Fibroblast of peridontal ligament (primary cell): ENCODE measurements around the gene FOXO6.

ENCODE experiments used
- DNase-seq: peaks from one replicate; pipeline ENCODE4 v3.0.0-alpha.2; 2010; ENCODE audit errors: extremely low read depth

FOXO6 gene

DNA sequence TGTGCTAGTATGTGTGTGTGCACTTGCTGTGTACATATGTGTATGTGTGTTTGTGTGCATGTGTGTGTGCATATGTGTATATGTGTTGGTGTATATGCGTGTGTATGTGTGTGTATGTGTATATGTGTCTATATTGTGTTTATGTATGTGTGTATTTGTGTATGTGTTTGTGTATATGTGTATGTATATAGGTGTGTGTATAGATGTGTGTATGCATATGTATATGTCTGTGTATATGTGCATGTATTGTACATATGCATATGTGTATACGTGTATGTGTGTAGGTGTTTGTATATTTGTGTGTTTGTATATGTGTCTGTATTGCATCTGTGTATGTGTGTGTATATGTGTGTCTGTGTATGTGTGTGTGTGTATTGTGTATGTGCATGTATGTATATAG is 64.1 kb downstream of the FOXO6 start:
- DNase-seq = no peak

DNA sequence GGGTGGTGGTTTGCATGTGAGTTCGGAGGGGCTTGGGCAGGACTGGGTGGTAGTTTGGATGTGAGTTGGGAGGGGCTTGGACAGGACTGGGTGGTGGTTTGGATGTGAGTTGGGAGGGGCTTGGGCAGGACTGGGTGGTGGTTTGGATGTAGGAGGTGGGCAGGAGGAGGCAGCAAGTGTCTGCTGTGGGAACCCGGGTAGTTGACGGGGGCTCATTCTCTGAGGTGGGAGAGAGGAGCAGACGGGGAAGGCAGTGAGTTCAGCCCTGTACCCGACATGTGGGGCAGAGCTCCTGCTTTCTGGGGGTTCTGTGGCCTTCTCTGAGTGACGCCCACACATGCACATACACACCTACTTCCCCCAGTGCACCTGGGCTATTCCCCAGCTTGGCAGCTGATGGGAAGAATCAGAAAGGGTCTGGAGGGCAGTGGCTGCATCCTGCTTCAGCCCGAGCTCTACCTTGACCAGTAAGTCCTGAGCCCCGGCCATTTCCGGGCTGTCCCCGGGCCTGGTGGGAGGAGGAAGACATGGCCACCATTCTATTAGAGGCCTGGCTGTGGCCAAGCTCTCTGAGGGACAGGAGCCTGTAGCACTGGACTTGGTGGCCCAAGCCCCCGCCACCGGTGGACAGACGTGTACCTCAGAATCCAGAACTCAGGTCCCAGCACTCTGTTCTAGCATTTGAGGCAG is 65.1 kb downstream of the FOXO6 start:
- DNase-seq = no peak

DNA sequence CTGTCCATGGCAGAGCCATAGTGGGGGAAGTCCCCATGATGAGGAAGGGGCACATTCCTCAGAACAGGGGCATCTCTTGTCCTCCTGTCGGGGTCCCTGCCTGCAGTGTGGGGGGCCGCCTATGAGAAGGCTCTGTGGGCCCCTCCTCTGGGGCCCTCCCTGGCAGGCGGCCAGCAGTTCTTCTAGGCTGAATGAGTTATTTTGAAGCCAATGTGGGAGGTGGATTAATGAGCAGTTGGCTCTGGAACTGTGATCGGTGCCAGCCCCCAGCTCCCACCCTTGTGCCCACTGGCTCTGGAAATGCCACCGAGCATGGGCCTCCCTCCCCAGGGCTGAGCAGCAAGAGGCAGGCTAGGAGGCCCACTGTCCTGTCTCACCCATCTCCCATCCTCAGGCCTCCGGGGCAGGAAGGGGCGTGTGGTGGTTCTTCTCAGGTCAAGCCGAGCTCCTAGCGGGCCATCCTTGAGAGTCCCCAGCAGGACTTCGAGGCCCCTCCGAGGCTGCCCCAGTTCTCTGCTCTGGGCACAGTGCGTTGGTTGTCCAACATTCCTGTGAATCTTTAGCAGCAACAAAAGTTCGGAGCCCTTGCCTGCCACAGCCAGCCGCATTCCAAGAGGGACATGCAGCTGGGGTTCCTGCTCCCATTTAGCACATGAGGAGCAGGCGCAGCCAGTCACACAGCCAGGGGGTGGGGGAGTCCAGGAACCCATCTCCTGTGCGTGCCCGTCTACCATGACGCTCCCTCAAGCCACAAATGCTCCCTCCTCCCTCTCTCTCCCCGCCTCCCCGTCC is 66.1 kb downstream of the FOXO6 start:
- no peak for DNase-seq

DNA sequence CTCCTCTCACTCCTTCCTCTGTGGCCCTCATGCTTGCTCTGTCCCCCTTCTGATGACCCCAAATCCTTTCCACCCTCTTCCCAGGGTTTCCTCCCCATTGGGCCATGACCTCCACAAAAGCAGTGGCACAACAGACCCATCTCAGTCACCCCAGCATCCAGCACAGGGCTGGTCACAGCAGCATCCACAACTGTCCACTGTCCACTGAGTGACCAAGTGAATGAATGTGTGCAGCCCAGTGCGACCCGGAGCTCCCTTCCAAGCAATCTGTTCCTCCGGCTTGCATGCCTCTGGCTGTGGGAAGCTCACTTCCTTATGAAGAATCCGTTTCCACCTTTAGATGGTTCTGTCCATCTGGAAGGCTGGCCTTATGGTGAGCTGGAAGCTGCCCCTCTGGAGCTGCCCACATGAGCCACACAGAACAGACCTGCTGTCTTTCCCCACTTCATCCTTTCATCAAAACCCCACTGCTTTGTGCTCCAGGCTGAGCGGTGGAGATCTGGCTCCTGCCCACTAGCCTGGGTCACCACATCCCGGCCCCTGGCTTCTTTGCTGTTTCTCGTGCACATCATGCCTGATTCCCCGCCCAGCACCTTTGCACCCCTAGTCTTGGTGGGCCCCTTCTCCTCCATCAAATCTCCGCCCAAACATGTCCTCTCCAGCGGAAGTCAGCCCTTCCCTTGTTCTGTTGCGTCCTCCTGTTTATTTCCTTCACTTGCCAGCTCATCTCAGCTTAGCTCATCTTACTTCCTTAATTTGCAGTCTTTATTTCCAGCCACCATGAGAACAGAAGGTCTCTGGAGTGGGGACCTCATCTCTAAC is 66.9 kb downstream of the FOXO6 start:
- no peak for DNase-seq

DNA sequence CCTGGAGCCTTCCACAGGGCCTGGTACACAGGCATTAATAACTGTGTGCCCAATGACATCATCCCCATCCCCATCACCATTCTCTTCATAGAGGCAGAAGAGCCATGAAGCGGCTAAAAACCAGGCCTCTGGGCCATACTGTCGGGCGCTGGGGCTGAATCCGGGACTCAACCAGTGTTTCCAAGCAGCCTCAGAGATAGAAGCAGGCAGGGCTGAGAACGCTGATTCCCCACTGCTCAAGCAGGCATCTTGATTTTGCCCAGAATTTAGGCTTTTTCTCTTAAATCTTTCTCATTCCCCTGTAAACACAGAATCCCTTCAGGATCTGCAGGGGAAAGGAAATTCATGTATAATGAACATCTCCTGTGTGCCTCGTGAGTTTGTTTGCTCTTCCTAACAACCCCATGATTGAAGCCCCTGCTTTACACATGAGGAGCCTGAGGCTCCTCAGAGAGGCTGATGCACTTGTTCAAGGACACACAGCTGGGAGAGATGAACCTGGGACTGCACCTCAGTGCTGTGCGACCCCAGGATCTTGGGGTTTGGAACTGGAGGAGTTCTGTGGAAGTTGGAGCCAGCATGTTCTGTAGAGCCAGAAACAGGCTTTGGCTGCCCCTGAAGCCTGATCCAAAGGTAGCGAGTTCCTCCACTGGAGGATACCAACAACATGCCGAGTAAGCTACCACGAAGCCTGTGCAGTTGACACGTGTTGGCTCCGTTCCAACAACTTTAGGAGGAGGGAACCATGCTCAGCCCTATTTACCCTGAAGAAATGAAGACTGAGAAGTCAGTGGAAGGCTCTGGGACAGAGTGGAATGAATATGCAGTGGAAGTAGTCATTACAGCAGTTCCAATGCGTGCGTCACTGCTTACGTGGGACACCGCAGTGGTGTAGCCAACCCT is 67.8 kb downstream of the FOXO6 start:
- DNase-seq = no peak

DNA sequence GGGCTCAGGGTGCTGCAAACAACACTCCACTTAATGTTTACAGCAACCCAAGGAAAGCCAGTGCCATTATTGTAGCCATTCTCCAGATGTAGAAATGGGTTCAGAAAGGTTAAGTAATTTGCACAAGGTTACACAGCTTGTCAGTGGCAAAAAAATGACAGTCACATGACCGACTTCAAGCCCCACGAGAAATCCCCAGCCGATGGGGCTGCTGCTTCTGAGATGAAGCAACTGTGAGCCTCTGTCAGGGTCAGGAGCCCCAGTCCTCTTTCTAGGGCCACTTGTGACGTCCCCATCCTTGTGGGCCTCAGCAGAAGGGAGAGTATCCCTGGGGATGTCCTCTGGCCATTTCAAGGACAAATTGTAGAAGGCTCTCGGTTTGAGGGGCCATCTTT is 68.4 kb downstream of the FOXO6 start:
- DNase-seq = no peak

DNA sequence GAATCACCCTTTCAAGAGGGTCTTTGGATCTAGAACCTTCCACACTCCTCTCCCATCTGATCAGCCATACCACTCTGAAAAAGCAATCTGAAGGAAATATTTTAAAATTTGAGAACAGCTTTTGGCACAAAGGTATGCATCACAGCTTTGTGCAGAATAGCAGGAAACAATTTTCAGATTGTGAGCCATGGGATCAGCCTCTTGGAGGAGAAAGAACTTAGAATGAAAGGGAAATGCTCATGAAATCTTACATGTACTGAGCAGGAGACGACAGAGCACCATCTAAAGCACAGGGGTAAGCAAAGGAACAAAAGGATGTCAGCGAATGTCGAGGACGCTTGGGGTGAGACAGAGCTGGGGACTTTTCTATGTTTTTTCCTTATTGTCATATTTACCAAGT is 68.8 kb downstream of the FOXO6 start:
- no peak for DNase-seq

DNA sequence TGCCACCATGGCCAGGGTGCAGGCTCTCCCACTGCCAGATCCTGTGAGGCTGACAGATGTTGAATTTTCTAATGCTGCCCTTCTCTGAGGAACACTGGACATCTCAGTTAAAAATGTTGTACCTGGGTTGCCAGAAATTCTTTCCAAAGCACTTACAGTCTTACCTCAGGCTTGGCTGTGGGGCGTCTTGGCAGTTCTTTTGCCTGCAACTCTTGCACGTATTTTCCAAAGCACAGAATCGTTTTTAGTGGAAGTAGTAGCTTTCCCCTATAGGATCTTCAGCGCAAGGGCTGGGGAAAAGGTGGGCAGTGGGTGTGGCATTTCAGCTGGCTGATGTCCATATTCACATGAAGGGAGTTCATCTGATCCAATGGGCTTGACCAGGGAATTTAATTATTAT is 69.3 kb downstream of the FOXO6 start:
- no peak for DNase-seq

DNA sequence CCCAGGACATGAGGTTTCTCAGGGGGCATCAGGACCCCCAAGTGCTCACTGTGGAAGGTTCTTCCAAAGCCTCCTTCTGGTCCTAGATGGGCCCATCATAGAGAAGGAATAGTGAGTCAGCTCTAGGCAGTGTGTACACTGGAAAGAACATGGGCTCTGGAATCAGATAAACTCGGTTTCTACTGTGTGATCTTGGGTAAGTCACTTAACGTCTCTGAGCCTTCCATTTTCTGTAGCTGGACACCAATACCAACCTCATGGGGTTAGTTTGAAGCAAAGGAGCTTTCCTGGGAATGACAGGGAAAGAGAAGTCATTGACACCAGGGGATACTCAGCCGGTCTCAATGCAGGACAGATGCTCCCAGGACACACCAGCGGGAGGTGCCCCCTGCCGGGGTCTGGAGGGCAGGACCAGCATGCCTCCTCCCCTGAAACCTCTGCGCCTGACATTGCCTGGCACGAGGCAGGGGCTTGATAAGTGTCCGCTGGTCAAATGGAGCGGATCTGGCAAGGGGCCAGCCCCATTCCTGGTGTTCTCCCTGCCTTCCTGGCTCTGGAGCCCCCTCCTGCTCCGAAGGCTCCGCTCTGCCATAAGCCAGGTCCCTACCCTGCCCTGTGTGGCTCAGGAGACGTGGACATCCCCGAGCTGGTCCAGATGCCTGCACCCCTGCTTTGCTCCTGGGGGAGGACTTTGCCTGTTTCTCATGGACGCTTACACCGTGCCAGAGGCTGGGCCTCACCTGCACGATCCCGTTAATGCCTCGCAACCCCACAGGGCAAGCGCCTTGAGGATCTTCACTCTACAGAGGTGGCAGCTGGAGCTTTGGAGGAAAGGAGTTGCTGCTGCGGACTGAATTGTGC is 70.5 kb downstream of the FOXO6 start:
- DNase-seq = no peak
